Measurements from ENCODE around the gene STXBP5L. TPM values are rescaled to one million over a fixed set of nuclear protein-coding genes. Genes with fewer than 3 reads are reported as not detected.
"Not testable (repeated sequence)": the region's sequence is repeated elsewhere in the genome, so short reads cannot be mapped to it uniquely, and the experiment has no call there.

Gene STXBP5L
- total RNA-seq, 1 experiment from 2014 or later, result 5.9 TPM

DNA sequence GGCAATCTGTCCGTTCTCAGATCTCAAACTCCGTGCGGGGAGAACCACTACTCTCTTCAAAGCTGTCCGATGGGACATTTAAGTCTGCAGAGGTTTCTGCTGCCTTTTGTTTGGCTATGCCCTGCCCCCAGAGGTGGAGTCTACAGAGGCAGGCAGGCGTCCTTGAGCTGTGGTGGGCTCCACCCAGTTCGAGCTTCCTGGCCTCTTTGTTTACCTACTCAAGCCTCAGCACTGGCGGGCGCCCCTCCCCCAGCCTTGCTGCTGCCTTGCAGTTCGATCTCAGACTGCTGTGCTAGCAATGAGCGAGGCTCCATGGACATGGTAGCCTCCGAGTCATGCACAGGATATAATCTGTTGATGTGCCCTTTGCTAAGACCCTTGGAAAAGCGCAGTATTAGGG is 543.7 kb downstream of the STXBP5L start:
- H3K4me1 Mint-ChIP-seq; ATAC-seq; H3K4me3 Mint-ChIP-seq; CTCF ChIA-PET; POLR2A ChIA-PET; H3K27me3 Mint-ChIP-seq (ENCODE audit: low read depth); H3K27ac Mint-ChIP-seq: not testable (repeated sequence)
- H3K36me3 Mint-ChIP-seq, result peaks cover 76% of the 10 kb centered on the region
- peak; percentile 49; the same call in 1 of the 2 replicates for TF ChIP-seq FOXK1 (CRISPR knock-in tag; IDR thresholded peaks at IDR 0.05)
- TF ChIP-seq, protein P1, sequence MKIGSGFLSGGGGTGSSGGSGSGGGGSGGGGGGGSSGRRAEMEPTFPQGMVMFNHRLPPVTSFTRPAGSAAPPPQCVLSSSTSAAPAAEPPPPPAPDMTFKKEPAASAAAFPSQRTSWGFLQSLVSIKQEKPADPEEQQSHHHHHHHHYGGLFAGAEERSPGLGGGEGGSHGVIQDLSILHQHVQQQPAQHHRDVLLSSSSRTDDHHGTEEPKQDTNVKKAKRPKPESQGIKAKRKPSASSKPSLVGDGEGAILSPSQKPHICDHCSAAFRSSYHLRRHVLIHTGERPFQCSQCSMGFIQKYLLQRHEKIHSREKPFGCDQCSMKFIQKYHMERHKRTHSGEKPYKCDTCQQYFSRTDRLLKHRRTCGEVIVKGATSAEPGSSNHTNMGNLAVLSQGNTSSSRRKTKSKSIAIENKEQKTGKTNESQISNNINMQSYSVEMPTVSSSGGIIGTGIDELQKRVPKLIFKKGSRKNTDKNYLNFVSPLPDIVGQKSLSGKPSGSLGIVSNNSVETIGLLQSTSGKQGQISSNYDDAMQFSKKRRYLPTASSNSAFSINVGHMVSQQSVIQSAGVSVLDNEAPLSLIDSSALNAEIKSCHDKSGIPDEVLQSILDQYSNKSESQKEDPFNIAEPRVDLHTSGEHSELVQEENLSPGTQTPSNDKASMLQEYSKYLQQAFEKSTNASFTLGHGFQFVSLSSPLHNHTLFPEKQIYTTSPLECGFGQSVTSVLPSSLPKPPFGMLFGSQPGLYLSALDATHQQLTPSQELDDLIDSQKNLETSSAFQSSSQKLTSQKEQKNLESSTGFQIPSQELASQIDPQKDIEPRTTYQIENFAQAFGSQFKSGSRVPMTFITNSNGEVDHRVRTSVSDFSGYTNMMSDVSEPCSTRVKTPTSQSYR (CRISPR knock-in tag; IDR thresholded peaks at IDR 0.05), result peak; percentile 54; the same call in 1 of the 2 replicates
- peaks cover 37% of the 10 kb centered on the region for H3K9me3 Mint-ChIP-seq
- DNase-seq (ENCODE audit: low spot score), result peak; percentile 25

GRCh38 chr3:121462565-121462964 is 554.6 kb downstream of the STXBP5L start:
- Mint-ChIP-seq H3K9me3 (peaks cover 15% of the 10 kb centered on the region), H3K27ac (no peak overlapping the region), H3K36me3 (peaks cover 67% of the 10 kb centered on the region), H3K4me1 (peaks cover 11% of the 10 kb centered on the region), H3K4me3 (no peak overlapping the region), H3K27me3 (ENCODE audit: low read depth) (no peaks in the 10 kb centered on the region)
- ATAC-seq, result no peak
- DNase-seq (ENCODE audit: low spot score), result no peak
- POLR2A ChIA-PET, result no interaction called here
- CTCF ChIA-PET, result no interaction called here
- TF ChIP-seq ZNF416 (CRISPR knock-in tag; IDR thresholded peaks at IDR 0.05) (no peak), JAZF1 (CRISPR knock-in tag; IDR thresholded peaks at IDR 0.05) (no peak), NR2C2 (CRISPR knock-in tag; IDR thresholded peaks at IDR 0.05) (no peak), IRF2 (CRISPR knock-in tag; IDR thresholded peaks at IDR 0.05; ENCODE audit: borderline replicate concordance, low read depth) (no peak), NR3C1 (CRISPR knock-in tag; conservative IDR thresholded peaks at IDR 0.05; ENCODE audit: low read depth) (no peak), TP53 (CRISPR knock-in tag; IDR thresholded peaks at IDR 0.05) (no peak), TEAD4 (CRISPR knock-in tag; IDR thresholded peaks at IDR 0.05) (no peak), FOXJ3 (CRISPR knock-in tag; IDR thresholded peaks at IDR 0.05; ENCODE audit: borderline replicate concordance) (no peak), AR (CRISPR knock-in tag; IDR thresholded peaks at IDR 0.05) (no peak), NFE2L1 (CRISPR knock-in tag; IDR thresholded peaks at IDR 0.05) (no peak), TEAD1 (CRISPR knock-in tag; IDR thresholded peaks at IDR 0.05) (no peak), ZNF512 (CRISPR knock-in tag; IDR thresholded peaks at IDR 0.05; ENCODE audit: borderline replicate concordance) (no peak)
- TF ChIP-seq, protein P2, sequence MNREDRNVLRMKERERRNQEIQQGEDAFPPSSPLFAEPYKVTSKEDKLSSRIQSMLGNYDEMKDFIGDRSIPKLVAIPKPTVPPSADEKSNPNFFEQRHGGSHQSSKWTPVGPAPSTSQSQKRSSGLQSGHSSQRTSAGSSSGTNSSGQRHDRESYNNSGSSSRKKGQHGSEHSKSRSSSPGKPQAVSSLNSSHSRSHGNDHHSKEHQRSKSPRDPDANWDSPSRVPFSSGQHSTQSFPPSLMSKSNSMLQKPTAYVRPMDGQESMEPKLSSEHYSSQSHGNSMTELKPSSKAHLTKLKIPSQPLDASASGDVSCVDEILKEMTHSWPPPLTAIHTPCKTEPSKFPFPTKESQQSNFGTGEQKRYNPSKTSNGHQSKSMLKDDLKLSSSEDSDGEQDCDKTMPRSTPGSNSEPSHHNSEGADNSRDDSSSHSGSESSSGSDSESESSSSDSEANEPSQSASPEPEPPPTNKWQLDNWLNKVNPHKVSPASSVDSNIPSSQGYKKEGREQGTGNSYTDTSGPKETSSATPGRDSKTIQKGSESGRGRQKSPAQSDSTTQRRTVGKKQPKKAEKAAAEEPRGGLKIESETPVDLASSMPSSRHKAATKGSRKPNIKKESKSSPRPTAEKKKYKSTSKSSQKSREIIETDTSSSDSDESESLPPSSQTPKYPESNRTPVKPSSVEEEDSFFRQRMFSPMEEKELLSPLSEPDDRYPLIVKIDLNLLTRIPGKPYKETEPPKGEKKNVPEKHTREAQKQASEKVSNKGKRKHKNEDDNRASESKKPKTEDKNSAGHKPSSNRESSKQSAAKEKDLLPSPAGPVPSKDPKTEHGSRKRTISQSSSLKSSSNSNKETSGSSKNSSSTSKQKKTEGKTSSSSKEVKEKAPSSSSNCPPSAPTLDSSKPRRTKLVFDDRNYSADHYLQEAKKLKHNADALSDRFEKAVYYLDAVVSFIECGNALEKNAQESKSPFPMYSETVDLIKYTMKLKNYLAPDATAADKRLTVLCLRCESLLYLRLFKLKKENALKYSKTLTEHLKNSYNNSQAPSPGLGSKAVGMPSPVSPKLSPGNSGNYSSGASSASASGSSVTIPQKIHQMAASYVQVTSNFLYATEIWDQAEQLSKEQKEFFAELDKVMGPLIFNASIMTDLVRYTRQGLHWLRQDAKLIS (CRISPR knock-in tag; IDR thresholded peaks at IDR 0.05; ENCODE audit: borderline replicate concordance), result no peak
- TF ChIP-seq, protein P3, sequence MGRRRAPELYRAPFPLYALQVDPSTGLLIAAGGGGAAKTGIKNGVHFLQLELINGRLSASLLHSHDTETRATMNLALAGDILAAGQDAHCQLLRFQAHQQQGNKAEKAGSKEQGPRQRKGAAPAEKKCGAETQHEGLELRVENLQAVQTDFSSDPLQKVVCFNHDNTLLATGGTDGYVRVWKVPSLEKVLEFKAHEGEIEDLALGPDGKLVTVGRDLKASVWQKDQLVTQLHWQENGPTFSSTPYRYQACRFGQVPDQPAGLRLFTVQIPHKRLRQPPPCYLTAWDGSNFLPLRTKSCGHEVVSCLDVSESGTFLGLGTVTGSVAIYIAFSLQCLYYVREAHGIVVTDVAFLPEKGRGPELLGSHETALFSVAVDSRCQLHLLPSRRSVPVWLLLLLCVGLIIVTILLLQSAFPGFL (CRISPR knock-in tag; IDR thresholded peaks at IDR 0.05; ENCODE audit: borderline replicate concordance), result no peak

Measured in WTC11 (cell line).